Esophagus (tissue), 2 donors: ENCODE measurements around the gene TRIM9. TPM values are rescaled to one million over a fixed set of nuclear protein-coding genes. Genes with fewer than 3 reads are reported as not detected.

ENCODE experiments used
- H3K27ac ChIP-seq, 2 donors: one replicate each; pipeline ENCODE4 v1.5.1; 2013; ENCODE audit warnings: low read depth in 2 of 2, mild to moderate bottlenecking in 2 of 2, inconsistent platforms in 1 of 2, low read length in 1 of 2, moderate library complexity in 1 of 2
- H3K27me3 ChIP-seq, 2 donors: one replicate each; pipeline ENCODE4 v1.6.1; 2013; ENCODE audit warnings: low read length in 2 of 2, control low read depth in 1 of 2, mild to moderate bottlenecking in 1 of 2; ENCODE audit not compliant: insufficient read depth in 2 of 2, control insufficient read depth in 1 of 2
- H3K36me3 ChIP-seq, 2 donors: one replicate each; pipeline ENCODE4 v1.6.1; 2013; ENCODE audit warnings: low read length in 1 of 2; ENCODE audit not compliant: control insufficient read depth in 2 of 2, insufficient read depth in 2 of 2
- H3K4me1 ChIP-seq, 2 donors: one replicate each; pipeline ENCODE4 v1.6.1; 2013; ENCODE audit warnings: low read length in 1 of 2; ENCODE audit not compliant: control insufficient read depth in 2 of 2, insufficient read depth in 2 of 2
- H3K4me3 ChIP-seq, 2 donors: one replicate each; pipeline ENCODE4 v1.5.1; 2013; ENCODE audit warnings: low read length in 2 of 2, mild to moderate bottlenecking in 2 of 2, low read depth in 1 of 2, moderate library complexity in 1 of 2
- H3K9me3 ChIP-seq, 2 donors: one replicate each; pipeline ENCODE4 v1.6.1; 2013; ENCODE audit warnings: mild to moderate bottlenecking in 2 of 2, low read depth in 1 of 2, low read length in 1 of 2, moderate library complexity in 1 of 2; ENCODE audit not compliant: control insufficient read depth in 2 of 2, insufficient read depth in 1 of 2
- WGBS, 2 donors: extraction: QIAGEN DNeasy Blood & Tissue Kit; methylation state at CpG; one replicate each; pipeline ENCODE4 v1.1.7; 2013; 5-methylcytosine and 5-hydroxymethylcytosine counted together
- polyA plus RNA-seq, 2 donors: library from polyadenylated mRNA; stranded (reverse); fragments of 200-250 nt; gene quantifications; one replicate each; pipeline ENCODE4 v1.2.3, GENCODE V29; 2013
- donor health status: healthy with polysubstance abuse.
- donor health status: Bipolar disorder and iron deficiency.

TRIM9 gene
- polyA plus RNA-seq, 2 donors = 0.06 to 0.11 TPM

GRCh38 chr14:50984036-50984710 lies 110.7 kb downstream of the TRIM9 start:
- Histone ChIP-seq H3K36me3 (no peaks in the 10 kb centered on the region), H3K27me3 (no peaks in the 10 kb centered on the region), H3K9me3 (no peaks in the 10 kb centered on the region), H3K4me3 (no peak overlapping the region), H3K4me1 (no peaks in the 10 kb centered on the region), H3K27ac (no peak overlapping the region)
- WGBS, 2 donors = 77% methylated on average over 2 of the region's 2 CpGs

DNA sequence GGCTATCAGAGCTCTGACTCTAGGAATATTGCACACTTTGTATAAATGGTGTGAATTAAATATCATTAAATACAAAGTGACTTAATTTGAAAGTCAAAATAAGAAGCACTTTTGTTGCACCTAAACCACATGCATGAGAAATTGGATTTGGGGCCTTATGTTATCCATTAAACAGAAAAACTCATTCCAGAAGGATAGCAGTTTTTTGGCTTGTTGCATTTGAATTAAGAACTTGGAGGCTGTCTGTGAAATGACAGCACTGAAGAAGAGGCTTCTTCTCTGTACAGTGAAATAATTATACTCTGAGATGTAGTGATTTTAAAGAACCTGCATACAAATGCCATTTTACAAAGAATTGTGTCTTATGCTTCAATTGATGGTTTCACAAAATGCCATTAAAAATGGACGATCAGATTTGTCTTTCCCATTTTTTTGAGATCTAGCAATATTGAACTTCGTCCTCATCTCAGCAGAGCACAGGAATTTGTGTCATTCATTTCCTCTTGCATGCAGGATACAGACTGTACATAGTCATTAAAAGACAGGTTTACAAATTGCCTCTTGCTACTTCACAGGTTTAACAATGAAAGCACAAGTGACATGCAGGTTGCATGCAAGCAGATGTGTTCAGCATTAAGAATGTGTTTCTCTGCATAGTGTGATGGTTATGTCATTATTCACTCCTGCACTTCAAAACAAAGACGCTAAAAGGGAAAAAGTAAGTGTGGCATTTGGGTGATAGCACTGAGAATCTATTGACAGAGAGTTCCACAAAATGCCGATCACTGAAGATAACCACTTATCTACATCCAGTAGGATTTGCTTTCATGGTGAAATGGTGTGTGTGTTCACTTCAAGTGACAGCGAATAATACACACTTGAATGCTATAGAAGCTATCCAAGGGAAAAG lies 114.7 kb downstream of the TRIM9 start:
- Histone ChIP-seq H3K9me3 (no peaks in the 10 kb centered on the region), H3K27me3 (no peaks in the 10 kb centered on the region), H3K4me3 (no peak overlapping the region), H3K4me1 (no peaks in the 10 kb centered on the region), H3K27ac (no peak overlapping the region), H3K36me3 (no peaks in the 10 kb centered on the region)
- 56 to 69% methylated on average over 5 of the region's 5 CpGs for WGBS, 2 donors

DNA sequence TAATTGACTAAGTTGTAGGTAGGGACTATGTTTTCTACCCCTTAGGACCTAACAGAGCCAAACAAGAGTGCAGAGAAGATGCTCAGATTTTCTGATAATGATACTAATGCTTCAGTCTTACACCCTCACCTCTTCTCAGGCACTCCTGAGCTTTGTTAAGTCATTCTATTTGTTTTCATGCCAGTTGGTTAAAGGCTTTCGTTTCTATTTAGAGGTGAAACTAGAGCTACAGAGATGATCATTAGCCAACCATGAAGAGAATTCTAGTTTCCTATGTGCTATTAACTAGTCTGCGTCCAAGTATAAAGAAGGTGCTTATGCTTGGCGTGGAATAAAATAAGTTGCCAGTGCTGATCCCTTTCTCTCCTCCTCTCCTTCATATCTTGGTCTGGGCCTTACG lies 116.0 kb downstream of the TRIM9 start:
- Histone ChIP-seq H3K4me3 (no peak overlapping the region), H3K4me1 (peaks cover 0 to 2% of the 10 kb centered on the region in 2 donors), H3K9me3 (no peaks in the 10 kb centered on the region), H3K27ac (no peak overlapping the region), H3K27me3 (no peaks in the 10 kb centered on the region), H3K36me3 (no peaks in the 10 kb centered on the region)
- 84 to 86% methylated on average over 4 of the region's 4 CpGs for WGBS, 2 donors

DNA sequence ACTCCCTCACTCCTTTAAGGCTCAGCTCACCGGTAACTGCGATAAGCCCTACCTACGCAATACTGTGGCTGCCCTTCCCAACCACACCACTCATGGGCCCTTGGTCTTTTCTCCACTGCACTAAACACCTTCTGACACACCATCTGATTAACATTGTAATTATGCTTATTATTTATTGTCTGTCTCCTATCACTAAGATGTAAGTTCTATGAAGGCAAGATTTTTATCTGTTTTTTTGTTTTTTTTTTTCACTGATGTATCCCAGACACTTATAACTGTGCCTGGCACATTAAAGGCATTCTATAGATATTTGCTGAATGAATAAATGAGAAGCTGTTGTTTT lies 116.4 kb downstream of the TRIM9 start:
- no peaks in the 10 kb centered on the region for H3K9me3 ChIP-seq
- no peak overlapping the region for H3K27ac ChIP-seq
- WGBS, 2 donors = 92 to 93% methylated on average over 3 of the region's 3 CpGs
- H3K27me3 ChIP-seq = no peaks in the 10 kb centered on the region
- peaks cover 0 to 2% of the 10 kb centered on the region in 2 donors for H3K4me1 ChIP-seq
- H3K4me3 ChIP-seq = no peak overlapping the region
- H3K36me3 ChIP-seq = no peaks in the 10 kb centered on the region

DNA sequence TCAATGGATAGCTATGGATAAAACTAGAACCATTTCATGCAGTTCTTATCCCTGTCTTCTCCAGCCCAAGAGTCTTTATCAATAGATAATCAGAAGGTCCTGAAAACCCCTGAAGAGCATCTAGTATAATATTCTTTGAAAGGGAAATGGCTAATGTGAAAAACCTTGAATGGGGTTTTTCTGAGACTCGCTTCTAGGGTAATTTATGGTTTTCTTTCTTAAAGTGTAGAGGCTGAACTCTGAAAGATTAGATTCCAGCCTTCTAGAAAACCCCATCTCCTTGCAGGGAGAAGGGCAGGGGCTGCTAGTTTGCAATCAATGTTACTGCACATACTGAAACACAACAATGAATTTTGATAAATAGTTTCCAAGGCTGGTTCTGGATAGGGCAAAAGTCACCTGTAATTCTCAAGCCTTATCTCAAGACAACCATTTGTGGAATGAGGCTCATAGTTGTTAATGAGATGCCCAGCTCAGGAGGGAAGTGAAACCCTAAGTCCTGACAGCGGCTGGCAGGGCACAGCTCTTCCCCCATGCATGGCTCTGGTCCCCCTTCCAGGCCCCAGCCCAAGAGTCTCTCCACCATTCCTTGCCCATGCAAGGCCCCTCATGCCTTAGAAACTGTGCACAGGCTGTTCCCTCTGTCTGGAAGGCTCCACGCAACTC lies 116.9 kb downstream of the TRIM9 start:
- Histone ChIP-seq H3K9me3 (no peaks in the 10 kb centered on the region), H3K27me3 (no peaks in the 10 kb centered on the region), H3K4me3 (no peak overlapping the region), H3K27ac (no peak overlapping the region), H3K4me1 (peaks cover 0 to 2% of the 10 kb centered on the region in 2 donors), H3K36me3 (no peaks in the 10 kb centered on the region)
- WGBS, 2 donors = 87 to 93% methylated on average over 3 of the region's 3 CpGs

GRCh38 chr14:50974118-50974517 lies 120.8 kb downstream of the TRIM9 start:
- H3K27me3 ChIP-seq = no peaks in the 10 kb centered on the region
- 67 to 74% methylated on average over 5 of the region's 5 CpGs for WGBS, 2 donors
- no peak overlapping the region for H3K27ac ChIP-seq
- H3K9me3 ChIP-seq = no peaks in the 10 kb centered on the region
- no peaks in the 10 kb centered on the region for H3K36me3 ChIP-seq
- peaks cover 0 to 2% of the 10 kb centered on the region in 2 donors for H3K4me1 ChIP-seq
- H3K4me3 ChIP-seq = no peak overlapping the region

DNA sequence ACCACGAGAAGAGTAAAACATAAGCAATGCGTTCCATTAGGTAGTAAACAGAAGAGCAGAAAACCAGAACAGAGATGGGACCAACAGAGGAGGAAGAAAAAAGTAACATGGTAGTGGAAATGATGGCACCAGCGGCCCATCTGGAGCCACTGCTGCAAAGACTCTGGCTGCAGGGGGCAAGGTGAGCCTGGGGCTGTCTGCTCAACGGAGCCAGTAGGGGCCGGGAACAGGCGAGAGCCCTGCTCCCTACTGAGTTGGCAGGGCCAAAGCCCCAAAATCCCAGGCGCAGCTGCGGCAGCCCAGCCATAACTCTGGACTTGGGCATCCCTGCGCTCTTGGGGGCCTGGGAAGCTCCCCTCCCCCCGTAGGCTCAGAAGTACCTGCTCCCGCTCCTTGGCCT lies 122.2 kb downstream of the TRIM9 start:
- H3K36me3 ChIP-seq = no peaks in the 10 kb centered on the region
- H3K4me3 ChIP-seq = no peak overlapping the region
- H3K27me3 ChIP-seq = no peaks in the 10 kb centered on the region
- 91% methylated on average over 9 to 11 of the region's 11 CpGs for WGBS, 2 donors
- H3K27ac ChIP-seq = no peak overlapping the region
- H3K4me1 ChIP-seq = peaks cover 0 to 2% of the 10 kb centered on the region in 2 donors
- no peaks in the 10 kb centered on the region for H3K9me3 ChIP-seq

GRCh38 chr14:50970886-50971781 lies 123.8 kb downstream of the TRIM9 start:
- H3K36me3 ChIP-seq = no peaks in the 10 kb centered on the region
- WGBS, 2 donors = 87 to 88% methylated on average over 6 of the region's 6 CpGs
- no peak overlapping the region for H3K27ac ChIP-seq
- H3K27me3 ChIP-seq = no peaks in the 10 kb centered on the region
- no peaks in the 10 kb centered on the region for H3K9me3 ChIP-seq
- peaks cover 0 to 2% of the 10 kb centered on the region in 2 donors for H3K4me1 ChIP-seq
- H3K4me3 ChIP-seq = no peak overlapping the region

DNA sequence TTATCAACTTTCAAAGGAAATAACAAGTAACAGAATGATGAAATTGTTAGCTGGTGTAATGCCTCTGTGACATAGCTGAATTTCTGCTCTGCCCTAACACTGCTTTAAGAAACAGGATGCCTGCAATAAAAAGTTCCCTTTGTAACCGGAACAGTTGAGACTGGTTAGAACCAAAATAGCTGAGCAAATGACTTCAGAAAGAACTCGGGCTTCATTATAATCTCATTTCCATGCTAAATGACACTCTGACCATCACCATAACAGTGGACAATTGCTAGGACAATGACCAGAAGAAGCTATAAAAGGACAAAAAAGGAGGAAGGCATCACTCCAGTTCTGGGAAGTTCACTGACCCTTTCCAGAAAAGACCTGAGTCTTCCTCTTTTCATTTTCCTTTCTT lies 127.1 kb downstream of the TRIM9 start:
- H3K4me3 ChIP-seq = no peak overlapping the region
- H3K27me3 ChIP-seq = no peaks in the 10 kb centered on the region
- WGBS, 2 donors = 58 to 61% methylated on average over 2 of the region's 2 CpGs
- H3K27ac ChIP-seq = no peak overlapping the region
- H3K9me3 ChIP-seq = no peaks in the 10 kb centered on the region
- H3K36me3 ChIP-seq = no peaks in the 10 kb centered on the region
- H3K4me1 ChIP-seq = no peaks in the 10 kb centered on the region
